ENCODE data around the gene SSBP2. TPM values are rescaled to one million over a fixed set of nuclear protein-coding genes. Genes with fewer than 3 reads are reported as not detected.

SSBP2 gene
- total RNA-seq, result 65.8 TPM

GRCh38 chr5:81751009-81751835 lies at the start of gene SSBP2:
SSBP2 (minus strand) TSS chr5:81751097; CDS start chr5:81751042, 55 bp downstream.

GRCh38 chr5:81393783-81394718 lies 356.8 kb downstream of the SSBP2 start, which contains the start of gene ACOT12:
ACOT12 (minus strand) TSS chr5:81394134; CDS start chr5:81394114, 20 bp downstream.

Other genes starting within 250 kb of the SSBP2 start
- 6.7 TPM for gene ATG10, start 220.9 kb upstream of the SSBP2 start, total RNA-seq